Activated CD8-positive, alpha-beta T cell treated with anti-CD3 and anti-CD28 coated beads, Interleukin-2, amount 10 ng/mL, durations not matched to agents 7 days and 5 days (primary cell): ENCODE data around the gene MAN1B1. TPM values are rescaled to one million over a fixed set of nuclear protein-coding genes. Genes with fewer than 3 reads are reported as not detected.

ENCODE experiments used
- ATAC-seq: fragments of 150-1000 bp; cut with Tn5 transposase; one replicate; pipeline ENCODE4 v1.10.0; 2021; ENCODE audit warnings: moderate library complexity
- CTCF ChIA-PET: fragments of 350-600 bp; sonication (Branson Sonifier 250); formaldehyde crosslinking; loops from one replicate; lab custom pipeline; 2021; ENCODE audit warnings: antibody characterized with exemption; lab: Charles Lee
- POLR2A ChIA-PET: fragments of 350-600 bp; sonication (Branson Sonifier 250); formaldehyde crosslinking; loops from one replicate; lab custom pipeline; 2021; ENCODE audit warnings: antibody characterized with exemption; lab: Charles Lee
- DNase-seq: peaks from one replicate; pipeline ENCODE4 v3.0.0-alpha.2; 2020
- H3K27ac Mint-ChIP-seq: one replicate; pipeline ENCODE4 v1.8.0; 2021; ENCODE audit warnings: mild to moderate bottlenecking, mixed read lengths
- H3K27me3 Mint-ChIP-seq: one replicate; pipeline ENCODE4 v1.8.0; 2021; ENCODE audit warnings: low read depth, mixed read lengths
- H3K36me3 Mint-ChIP-seq: one replicate; pipeline ENCODE4 v1.8.0; 2021; ENCODE audit warnings: low read depth, mixed read lengths
- H3K4me1 Mint-ChIP-seq: one replicate; pipeline ENCODE4 v1.8.0; 2021; ENCODE audit warnings: low read depth, mixed read lengths
- H3K4me3 Mint-ChIP-seq: one replicate; pipeline ENCODE4 v1.8.0; 2021; ENCODE audit warnings: mild to moderate bottlenecking, mixed read lengths
- H3K9me3 Mint-ChIP-seq: one replicate; pipeline ENCODE4 v1.8.0; 2022; ENCODE audit warnings: mixed read lengths; ENCODE audit not compliant: insufficient read depth
- total RNA-seq, 2 experiments: library from RNA; stranded (reverse); gene quantifications; one replicate each; pipeline ENCODE4 v1.2.3, GENCODE V29; 2021

The MAN1B1 gene
- total RNA-seq, 2 experiments from 2014 or later = 42.2 to 49.2 TPM

- ATAC-seq (no peak), DNase-seq (no peak)
- ChIA-PET CTCF (interaction anchor here (1.8 kb wide), 1 partner anchor 13 kb away, joined by 6 read pairs; no protein-coding TSS in a partner anchor), POLR2A (interaction anchor here (3.7 kb wide), 1 partner anchor 12 kb away, joined by 10 read pairs; no protein-coding TSS in a partner anchor)
- peaks cover 8% of the 10 kb centered on the region for H3K4me1 Mint-ChIP-seq
- no peak overlapping the region for H3K27ac Mint-ChIP-seq
- no peaks in the 10 kb centered on the region for H3K9me3 Mint-ChIP-seq
- H3K4me3 Mint-ChIP-seq = no peak overlapping the region
- H3K36me3 Mint-ChIP-seq = peaks cover 12% of the 10 kb centered on the region
- no peaks in the 10 kb centered on the region for H3K27me3 Mint-ChIP-seq
Observed at GRCh38 chr9:137108608-137109249, 21.9 kb downstream of the MAN1B1 start.

GRCh38 chr9:137109250-137110146 is 22.7 kb downstream of the MAN1B1 start:
- ATAC-seq (no peak), DNase-seq (no peak)
- POLR2A ChIA-PET = no interaction called here
- Mint-ChIP-seq H3K9me3 (no peaks in the 10 kb centered on the region), H3K4me1 (peaks cover 8% of the 10 kb centered on the region), H3K36me3 (peaks cover 12% of the 10 kb centered on the region), H3K4me3 (no peak overlapping the region), H3K27ac (no peak overlapping the region), H3K27me3 (no peaks in the 10 kb centered on the region)
- CTCF ChIA-PET = interaction anchor here (1.8 kb wide), 1 partner anchor 14 kb away, joined by 6 read pairs; no protein-coding TSS in a partner anchor

GRCh38 chr9:137110147-137110910 is 23.5 kb downstream of the MAN1B1 start:
- CTCF ChIA-PET = no interaction called here
- peaks cover 12% of the 10 kb centered on the region for H3K36me3 Mint-ChIP-seq
- H3K27me3 Mint-ChIP-seq = no peaks in the 10 kb centered on the region
- peak overlapping the region; percentile 33 for H3K27ac Mint-ChIP-seq
- POLR2A ChIA-PET = no interaction called here
- no peak for DNase-seq
- ATAC-seq = no peak
- no peaks in the 10 kb centered on the region for H3K9me3 Mint-ChIP-seq
- peaks cover 11% of the 10 kb centered on the region for H3K4me1 Mint-ChIP-seq
- no peak overlapping the region for H3K4me3 Mint-ChIP-seq

- ATAC-seq = no peak
- Mint-ChIP-seq H3K27me3 (no peaks in the 10 kb centered on the region), H3K4me1 (peaks cover 11% of the 10 kb centered on the region), H3K27ac (peak overlapping the region; percentile 33), H3K9me3 (no peaks in the 10 kb centered on the region), H3K36me3 (peaks cover 12% of the 10 kb centered on the region), H3K4me3 (no peak overlapping the region)
- ChIA-PET POLR2A (no interaction called here), CTCF (interaction anchor here (3.4 kb wide), 1 partner anchor 15 kb away, joined by 18 read pairs; no protein-coding TSS in a partner anchor)
- no peak for DNase-seq
Observed at GRCh38 chr9:137110911-137111787, 24.4 kb downstream of the MAN1B1 start.

GRCh38 chr9:137111788-137112563 is 25.2 kb downstream of the MAN1B1 start:
- DNase-seq (no peak), ATAC-seq (no peak)
- Mint-ChIP-seq H3K4me3 (no peak overlapping the region), H3K27ac (no peak overlapping the region), H3K4me1 (peaks cover 11% of the 10 kb centered on the region), H3K9me3 (no peaks in the 10 kb centered on the region), H3K27me3 (no peaks in the 10 kb centered on the region), H3K36me3 (peaks cover 12% of the 10 kb centered on the region)
- ChIA-PET CTCF (interaction anchor here (3.4 kb wide), 1 partner anchor 16 kb away, joined by 18 read pairs; no protein-coding TSS in a partner anchor), POLR2A (interaction anchor here (1.3 to 2.3 kb wide), 5 partner anchors 16 to 129 kb away, joined by 3 to 11 read pairs (median 8); partner anchors contain the start of genes MAN1B1 and TUBB4B)

DNA sequence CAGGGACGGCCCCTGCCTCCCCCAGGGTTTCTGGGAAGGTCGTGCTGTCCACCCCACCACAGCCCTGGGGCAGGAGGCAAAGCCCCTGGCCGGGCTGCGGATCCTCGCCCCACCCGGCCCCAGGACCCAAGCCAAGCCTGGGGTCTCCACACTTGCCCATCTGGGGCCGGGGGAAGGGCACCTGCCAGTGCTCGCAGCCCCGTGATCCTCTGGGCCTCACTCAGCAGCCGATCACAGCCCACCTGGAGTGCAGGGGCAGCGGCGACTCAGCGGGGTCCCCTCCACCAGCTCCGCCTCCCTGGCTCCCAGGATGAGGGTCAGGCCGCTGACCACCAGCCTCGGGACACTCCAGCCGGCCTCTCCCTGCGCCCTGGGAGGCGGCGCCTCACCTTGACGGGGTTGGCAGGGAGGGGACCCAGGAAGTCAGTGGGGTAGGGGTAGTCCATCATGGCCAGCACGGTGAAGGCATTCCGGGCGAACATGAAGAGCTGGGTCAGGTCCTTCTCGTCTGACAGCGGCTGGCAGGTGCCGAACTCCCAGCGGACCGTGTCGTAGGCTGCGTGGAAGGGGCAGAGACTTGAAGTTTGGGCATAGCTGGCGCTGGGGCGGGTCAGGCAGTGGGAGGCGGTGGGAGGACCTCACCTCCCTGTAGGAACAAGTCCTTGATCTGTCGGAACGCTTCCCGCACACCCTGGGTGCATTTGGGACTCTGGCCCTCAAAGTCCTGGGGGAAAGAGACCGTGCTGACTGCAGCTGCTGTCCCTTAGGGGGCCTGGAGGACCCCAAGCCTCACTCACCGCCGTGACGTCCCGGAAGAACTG is 26.0 kb downstream of the MAN1B1 start:
- POLR2A ChIA-PET = interaction anchor here (1.1 to 2.3 kb wide), 6 partner anchors 17 to 128 kb away, joined by 3 to 11 read pairs (median 8); partner anchors contain the start of genes MAN1B1 and TUBB4B

DNA sequence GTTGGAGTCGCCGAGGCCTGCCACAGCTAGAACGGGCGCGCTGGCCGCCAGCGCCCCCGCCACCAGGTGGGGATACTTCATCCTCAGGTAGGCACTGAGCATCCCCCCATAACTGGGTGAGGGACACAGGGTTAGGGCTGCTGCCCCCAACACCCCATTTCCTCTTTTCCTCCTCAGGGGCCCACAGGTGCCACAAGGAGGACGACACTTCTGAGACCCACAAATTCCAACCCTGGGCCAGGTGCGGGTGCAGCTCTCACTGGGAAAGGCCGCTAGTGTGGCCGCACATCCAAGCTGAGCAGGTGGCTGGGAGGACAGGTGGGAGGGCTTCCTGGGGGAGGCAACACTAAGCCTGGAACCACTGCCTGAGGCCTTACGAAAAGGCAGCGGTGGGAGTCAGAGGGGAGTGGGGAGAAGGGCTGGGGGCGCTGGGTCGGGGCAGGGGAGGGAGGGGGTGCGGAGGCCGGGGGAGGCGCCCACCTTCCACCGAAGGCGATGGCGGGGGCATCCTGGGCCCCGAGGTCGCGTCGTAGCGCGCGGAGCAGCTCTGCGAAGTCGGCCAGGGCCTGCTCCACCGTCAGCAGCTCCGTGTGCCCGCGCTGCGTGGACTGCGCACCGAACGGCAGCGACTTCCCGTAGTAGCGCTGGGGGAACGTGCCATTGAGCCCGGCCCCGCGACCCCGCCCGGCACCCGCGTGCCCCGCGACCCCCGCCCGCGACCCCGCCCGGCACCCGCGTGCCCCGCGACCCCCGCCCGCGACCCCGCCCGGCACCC is 26.8 kb downstream of the MAN1B1 start:
- Mint-ChIP-seq H3K9me3 (no peaks in the 10 kb centered on the region), H3K27me3 (no peaks in the 10 kb centered on the region), H3K4me1 (peaks cover 11% of the 10 kb centered on the region), H3K27ac (peak overlapping the region; percentile 73), H3K4me3 (peak overlapping the region; percentile 74), H3K36me3 (peaks cover 10% of the 10 kb centered on the region)
- CTCF ChIA-PET = interaction anchor here (0.5 to 3.4 kb wide), 8 partner anchors 16 to 123 kb away, joined by 3 to 18 read pairs (median 4); partner anchors contain the start of genes MAN1B1 and NPDC1
- POLR2A ChIA-PET = interaction anchor here (0.6 to 2.3 kb wide), 9 partner anchors 16 to 127 kb away, joined by 3 to 11 read pairs (median 3); partner anchors contain the start of genes MAN1B1 and TUBB4B
- DNase-seq = peak; percentile 54
- ATAC-seq = peak; percentile 38

More for the DNA sequence above, 26.0 kb downstream of the MAN1B1 start:
- H3K27me3 Mint-ChIP-seq = no peaks in the 10 kb centered on the region
- H3K9me3 Mint-ChIP-seq = no peaks in the 10 kb centered on the region
- ATAC-seq = no peak
- no peak for DNase-seq
- H3K4me1 Mint-ChIP-seq = peaks cover 11% of the 10 kb centered on the region
- H3K36me3 Mint-ChIP-seq = peaks cover 12% of the 10 kb centered on the region
- CTCF ChIA-PET = interaction anchor here (0.8 to 3.4 kb wide), 6 partner anchors 17 to 124 kb away, joined by 3 to 18 read pairs (median 4); partner anchors contain the start of gene MAN1B1
- peak overlapping the region; percentile 73 for H3K27ac Mint-ChIP-seq
- H3K4me3 Mint-ChIP-seq = peak overlapping the region; percentile 74

- H3K36me3 Mint-ChIP-seq = peaks cover 8% of the 10 kb centered on the region
- peak overlapping the region; percentile 60 for H3K4me3 Mint-ChIP-seq
- H3K4me1 Mint-ChIP-seq = peaks cover 11% of the 10 kb centered on the region
- peak overlapping the region; percentile 64 for H3K27ac Mint-ChIP-seq
- no peaks in the 10 kb centered on the region for H3K9me3 Mint-ChIP-seq
- ChIA-PET POLR2A (interaction anchor here (0.6 to 2.3 kb wide), 4 partner anchors 18 to 126 kb away, joined by 3 to 11 read pairs (median 6); partner anchors contain the start of gene TUBB4B), CTCF (interaction anchor here (1.0 to 3.4 kb wide), 7 partner anchors 18 to 122 kb away, joined by 3 to 18 read pairs (median 3); partner anchors contain the start of genes MAN1B1 and NPDC1)
- no peaks in the 10 kb centered on the region for H3K27me3 Mint-ChIP-seq
- ATAC-seq (peak; percentile 22), DNase-seq (no peak)
Observed at GRCh38 chr9:137114220-137114612, 27.4 kb downstream of the MAN1B1 start.
